IMR-90 (cell line): ENCODE results near the gene TRIM24. TPM values are rescaled to one million over a fixed set of nuclear protein-coding genes. Genes with fewer than 3 reads are reported as not detected.

Experiments
- ATAC-seq: fragments of 200-7000 bp; cut with Tn5 transposase; 2 replicates; pipeline ENCODE4 v1.9.1; 2020; ENCODE audit warnings: low read depth, mild to moderate bottlenecking, moderate library complexity
- BruUV-seq: library from RNA; stranded (reverse); fragments of 400-500 nt; replicated peaks from 2 replicates; lab custom pipeline; 2021; lab: Mats Ljungman, UMichigan
- CTCF ChIA-PET: fragments of 300-600 bp; formaldehyde crosslinking; extraction: SDS; loops from one replicate; lab custom pipeline; 2021; ENCODE audit warnings: antibody characterized with exemption; lab: Yijun Ruan, JAX
- POLR2A ChIA-PET: fragments of 300-600 bp; sonication (Branson Sonifier 250); formaldehyde crosslinking; loops from one replicate; lab custom pipeline; 2022; ENCODE audit warnings: antibody characterized with exemption; ENCODE audit not compliant: unreplicated experiment; lab: Charles Lee
- DNase-seq: peaks from one replicate; pipeline ENCODE4 v3.0.0; 2013
- H2AFZ ChIP-seq: replicated peaks from 2 replicates; pipeline ENCODE3; 2013; ENCODE audit warnings: low read length, mild to moderate bottlenecking; ENCODE audit not compliant: poor library complexity
- H2AK5ac ChIP-seq: 2 replicates; pipeline ENCODE4 v1.6.1; 2013; ENCODE audit warnings: low read depth, low read length, inconsistent platforms
- H2AK9ac ChIP-seq: replicated peaks from 2 replicates; pipeline ENCODE3; 2013; ENCODE audit warnings: mild to moderate bottlenecking, low read depth, low read length, moderate library complexity; ENCODE audit not compliant: poor library complexity
- H2BK120ac ChIP-seq: 2 replicates; pipeline ENCODE4 v1.6.1; 2013; ENCODE audit warnings: low read depth, low read length, inconsistent platforms
- H2BK15ac ChIP-seq: 3 replicates; pipeline ENCODE4 v1.6.1; 2013; ENCODE audit warnings: low read depth, low read length, inconsistent platforms
- H2BK20ac ChIP-seq: 2 replicates; pipeline ENCODE4 v1.6.1; 2013; ENCODE audit warnings: low read depth, mild to moderate bottlenecking, inconsistent platforms, low read length, moderate library complexity
- H2BK5ac ChIP-seq: 2 replicates; pipeline ENCODE4 v1.6.1; 2013; ENCODE audit warnings: mild to moderate bottlenecking, low read depth, low read length, inconsistent platforms; ENCODE audit not compliant: poor library complexity, severe bottlenecking
- H3K14ac ChIP-seq: replicated peaks from 2 replicates; pipeline ENCODE4 v1.6.1; 2013; ENCODE audit warnings: low read depth, low read length, inconsistent platforms
- H3K18ac ChIP-seq: 2 replicates; pipeline ENCODE4 v1.6.1; 2013; ENCODE audit warnings: low read depth, low read length, control low read depth
- H3K23ac ChIP-seq: 2 replicates; pipeline ENCODE4 v1.6.1; 2013; ENCODE audit warnings: low read depth, low read length, inconsistent platforms
- H3K27ac ChIP-seq: 2 replicates; pipeline ENCODE4 v1.5.1; 2013; ENCODE audit warnings: mild to moderate bottlenecking, control low read depth, low read length; ENCODE audit not compliant: insufficient read depth
- H3K27me3 ChIP-seq: 2 replicates; pipeline ENCODE4 v1.6.1; 2013; ENCODE audit warnings: low read length; ENCODE audit not compliant: control insufficient read depth, insufficient read depth
- H3K36me3 ChIP-seq: 2 replicates; pipeline ENCODE4 v1.6.1; 2013; ENCODE audit warnings: low read length, mixed read lengths; ENCODE audit not compliant: control insufficient read depth, insufficient read depth
- H3K4ac ChIP-seq: 2 replicates; pipeline ENCODE4 v1.6.1; 2013; ENCODE audit warnings: low read depth, low read length, inconsistent platforms
- H3K4me1 ChIP-seq: 2 replicates; pipeline ENCODE4 v1.6.1; 2013; ENCODE audit warnings: low read length, mixed read lengths; ENCODE audit not compliant: control insufficient read depth, insufficient read depth
- H3K4me2 ChIP-seq: 2 replicates; pipeline ENCODE4 v1.6.1; 2013; ENCODE audit warnings: low read depth, mild to moderate bottlenecking, control low read depth, low read length, moderate library complexity
- H3K4me3 ChIP-seq: 2 replicates; pipeline ENCODE4 v1.5.1; 2013; ENCODE audit warnings: low read depth, mild to moderate bottlenecking, control low read depth, low read length, moderate library complexity; ENCODE audit not compliant: insufficient read depth
- H3K56ac ChIP-seq: 2 replicates; pipeline ENCODE4 v1.6.1; 2013; ENCODE audit warnings: low read length, inconsistent platforms; ENCODE audit not compliant: insufficient read depth; ENCODE audit errors: extremely low read depth
- H3K79me1 ChIP-seq, 2 experiments: 2 replicates each; pipeline ENCODE4 v1.6.1; 2013; ENCODE audit warnings: low read length in 2 of 2, inconsistent platforms in 1 of 2, low read depth in 1 of 2
- H3K9ac ChIP-seq: 2 replicates; pipeline ENCODE4 v1.6.1; 2013; ENCODE audit warnings: low read depth, low read length, control low read depth
- H3K9me1 ChIP-seq: 2 replicates; pipeline ENCODE4 v1.6.1; 2013; ENCODE audit warnings: low read length, inconsistent platforms; ENCODE audit not compliant: insufficient read depth
- H3K9me3 ChIP-seq: 2 replicates; pipeline ENCODE4 v1.6.1; 2013; ENCODE audit warnings: low read length; ENCODE audit not compliant: control insufficient read depth, insufficient read depth
- H4K20me1 ChIP-seq: 2 replicates; pipeline ENCODE4 v1.6.1; 2013; ENCODE audit warnings: low read length, inconsistent platforms; ENCODE audit not compliant: insufficient read depth
- H4K5ac ChIP-seq: 2 replicates; pipeline ENCODE4 v1.6.1; 2013; ENCODE audit warnings: mild to moderate bottlenecking, low read depth, low read length, control low read depth
- H4K8ac ChIP-seq, 2 experiments: 2 replicates each; pipeline ENCODE4 v1.6.1; 2013; ENCODE audit warnings: low read depth in 2 of 2, low read length in 2 of 2, control low read depth in 1 of 2, inconsistent platforms in 1 of 2
- H4K91ac ChIP-seq: 2 replicates; pipeline ENCODE4 v1.6.1; 2013; ENCODE audit warnings: low read depth, low read length, inconsistent platforms; ENCODE audit not compliant: insufficient read depth
- BHLHE40 ChIP-seq: fragments of 150-350 bp; IDR thresholded peaks from 2 replicates; pipeline ENCODE4 v1.6.1; 2016; ENCODE audit warnings: mild to moderate bottlenecking, low read depth, low read length
- CHD1 ChIP-seq: IDR thresholded peaks from 2 replicates; pipeline ENCODE4 v1.6.1; 2012; ENCODE audit warnings: low read depth, low read length, improper control_type of control experiment
- MAFK ChIP-seq: IDR thresholded peaks from 2 replicates; pipeline ENCODE4 v1.6.1; 2012; ENCODE audit warnings: low read depth, low read length, improper control_type of control experiment
- MAZ ChIP-seq: IDR thresholded peaks from 2 replicates; pipeline ENCODE4 v1.6.1; 2012; ENCODE audit warnings: low read depth, mild to moderate bottlenecking, low read length, improper control_type of control experiment, moderate library complexity, borderline replicate concordance
- MXI1 ChIP-seq: IDR thresholded peaks from 2 replicates; pipeline ENCODE4 v1.6.1; 2012; ENCODE audit warnings: low read depth, mild to moderate bottlenecking, low read length, moderate library complexity, borderline replicate concordance
- POLR2A ChIP-seq: IDR thresholded peaks from 2 replicates; pipeline ENCODE4 v1.6.1; 2012; ENCODE audit warnings: mild to moderate bottlenecking, low read depth, low read length
- RAD21 ChIP-seq: IDR thresholded peaks from 2 replicates; pipeline ENCODE4 v1.6.1; 2012; ENCODE audit warnings: low read length, improper control_type of control experiment
- RFX5 ChIP-seq: IDR thresholded peaks from 2 replicates; pipeline ENCODE4 v1.8.0; 2012; ENCODE audit warnings: low read depth, mild to moderate bottlenecking, low read length, moderate library complexity
- WGBS, 2 experiments: methylation state at CpG; one replicate each; pipeline versions ENCODE4 v1.1.5 to v1.1.7; 2013; ENCODE audit warnings: missing lambda C conversion rate in 2 of 2; ENCODE audit not compliant: insufficient read length in 1 of 2; ENCODE audit errors: extremely low coverage in 2 of 2; 5-methylcytosine and 5-hydroxymethylcytosine counted together
- dilution Hi-C: fragments of 300-500 bp; cut with HindIII; formaldehyde crosslinking; loops from one replicate; pipeline ENCODE4 v1.14.3; 2018; ENCODE audit warnings: low sequenced_read_pairs; ENCODE audit not compliant: unreplicated experiment
- in situ Hi-C: fragments of 300-500 bp; cut with MboI; formaldehyde crosslinking; loops from 3 replicates; pipeline ENCODE4 v1.14.3; 2019; ENCODE audit warnings: low sequenced_read_pairs, inconsistent platforms, mixed read lengths
- intact Hi-C: fragments of 100-400 bp; cut with micrococcal nuclease; formaldehyde crosslinking; loops from 2 replicates; pipeline ENCODE4 v1.10.0; 2022
- polyA plus RNA-seq, 3 experiments: library from polyadenylated mRNA; depleted of rRNA; stranded (reverse); fragments of >200 nt; gene quantifications; 2 replicates each; pipeline ENCODE4 v1.2.3, GENCODE V29; 2012; ENCODE audit warnings: low replicate concordance in 1 of 3
- total RNA-seq: library from RNA; depleted of rRNA; stranded (reverse); fragments of >200 nt; gene quantifications from 2 replicates; pipeline ENCODE4 v1.2.3, GENCODE V29; 2012
- TF ChIP-seq, protein P1 (sequence below): fragments of 150-350 bp; IDR thresholded peaks from 2 replicates; pipeline ENCODE4 v1.6.1; 2016; ENCODE audit warnings: low read depth, mild to moderate bottlenecking, low read length, moderate library complexity, borderline replicate concordance

The TRIM24 gene
- total and polyA plus RNA-seq, 2 of the 4 experiments (the other 2 are of a cell fraction) = 4.1 to 5.7 TPM

DNA sequence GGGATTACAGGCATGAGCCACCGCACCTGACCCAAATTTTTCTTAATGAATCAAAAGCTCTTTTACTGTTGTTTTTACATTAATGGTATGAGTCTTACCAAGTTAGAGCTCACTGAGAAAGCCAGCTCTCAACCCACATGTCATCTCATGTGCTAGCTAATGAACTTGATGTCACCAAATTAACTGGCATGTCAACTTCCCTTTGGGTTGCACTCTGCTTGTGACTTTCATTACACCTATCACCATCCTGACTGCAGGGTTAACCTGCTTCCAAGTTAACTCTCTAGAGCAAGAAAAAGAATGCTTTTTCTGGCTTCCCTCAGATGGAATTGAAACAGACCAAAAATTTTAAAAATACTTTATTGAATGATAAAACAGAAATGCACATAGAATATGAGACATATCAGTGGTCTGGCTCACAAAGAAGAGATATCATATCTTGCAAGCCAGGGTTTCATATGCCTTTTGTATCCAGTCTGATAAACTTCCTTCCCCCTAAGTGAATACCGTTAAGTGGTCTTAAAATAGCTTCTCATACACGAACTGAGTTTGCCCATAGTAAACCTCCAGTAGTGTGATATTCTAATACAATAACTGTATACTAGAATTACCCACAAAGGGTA is 42.9 kb upstream of the TRIM24 start:
- ATAC-seq (no peak), DNase-seq (no peak)
- POLR2A ChIA-PET = no interaction called here
- H3K4me3 ChIP-seq = no peak overlapping the region
- no peak overlapping the region for H2AFZ ChIP-seq
- no peak overlapping the region for H3K23ac ChIP-seq
- no peak overlapping the region for H2BK20ac ChIP-seq
- H3K36me3 ChIP-seq = no peaks in the 10 kb centered on the region
- dilution Hi-C loops = no loop called here
- no peak for TF ChIP-seq CHD1
- no peak for TF ChIP-seq MAZ
- no peak for TF ChIP-seq MXI1
- no peak for TF ChIP-seq RFX5
- no peak for TF ChIP-seq BHLHE40
- TF ChIP-seq RAD21 = no peak
- TF ChIP-seq, protein P1, sequence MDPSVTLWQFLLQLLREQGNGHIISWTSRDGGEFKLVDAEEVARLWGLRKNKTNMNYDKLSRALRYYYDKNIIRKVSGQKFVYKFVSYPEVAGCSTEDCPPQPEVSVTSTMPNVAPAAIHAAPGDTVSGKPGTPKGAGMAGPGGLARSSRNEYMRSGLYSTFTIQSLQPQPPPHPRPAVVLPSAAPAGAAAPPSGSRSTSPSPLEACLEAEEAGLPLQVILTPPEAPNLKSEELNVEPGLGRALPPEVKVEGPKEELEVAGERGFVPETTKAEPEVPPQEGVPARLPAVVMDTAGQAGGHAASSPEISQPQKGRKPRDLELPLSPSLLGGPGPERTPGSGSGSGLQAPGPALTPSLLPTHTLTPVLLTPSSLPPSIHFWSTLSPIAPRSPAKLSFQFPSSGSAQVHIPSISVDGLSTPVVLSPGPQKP = no peak
- no peak for TF ChIP-seq MAFK
- no peak for TF ChIP-seq POLR2A
- intact Hi-C loops = no loop called here
- no peaks in the 10 kb centered on the region for H3K9me1 ChIP-seq
- no peak overlapping the region for H2AK5ac ChIP-seq
- peaks cover 2% of the 10 kb centered on the region for H3K9me3 ChIP-seq
- H2BK120ac ChIP-seq = no peak overlapping the region
- no peak overlapping the region for H3K14ac ChIP-seq
- CTCF ChIA-PET = no interaction called here
- in situ Hi-C loops = no loop called here
- no peaks in the 10 kb centered on the region for H3K79me1 ChIP-seq
- H2BK15ac ChIP-seq = no peak overlapping the region
- BruUV-seq = no TSS peak
- H3K27ac ChIP-seq = no peak overlapping the region
- H2AK9ac ChIP-seq = no peak overlapping the region
- no peak overlapping the region for H3K4me2 ChIP-seq
- H4K91ac ChIP-seq = no peak overlapping the region
- H4K8ac ChIP-seq = no peak overlapping the region
- H3K4me1 ChIP-seq = no peaks in the 10 kb centered on the region
- no CpG with 5 or more reads among the region's 3 CpGs for WGBS, 2 experiments
- H3K18ac ChIP-seq = no peak overlapping the region
- H4K5ac ChIP-seq = no peak overlapping the region
- no peak overlapping the region for H3K9ac ChIP-seq
- H4K20me1 ChIP-seq = no peaks in the 10 kb centered on the region
- no peaks in the 10 kb centered on the region for H3K27me3 ChIP-seq
- H3K4ac ChIP-seq = no peak overlapping the region
- no peak overlapping the region for H3K56ac ChIP-seq
- no peak overlapping the region for H2BK5ac ChIP-seq
